ENCODE data around the gene NMNAT2. TPM values are rescaled to one million over a fixed set of nuclear protein-coding genes. Genes with fewer than 3 reads are reported as not detected.

The NMNAT2 gene
- total RNA-seq, 4 donors from 2014 or later = 0.10 to 0.29 (median 0.26) TPM; not detected in 1

DNA sequence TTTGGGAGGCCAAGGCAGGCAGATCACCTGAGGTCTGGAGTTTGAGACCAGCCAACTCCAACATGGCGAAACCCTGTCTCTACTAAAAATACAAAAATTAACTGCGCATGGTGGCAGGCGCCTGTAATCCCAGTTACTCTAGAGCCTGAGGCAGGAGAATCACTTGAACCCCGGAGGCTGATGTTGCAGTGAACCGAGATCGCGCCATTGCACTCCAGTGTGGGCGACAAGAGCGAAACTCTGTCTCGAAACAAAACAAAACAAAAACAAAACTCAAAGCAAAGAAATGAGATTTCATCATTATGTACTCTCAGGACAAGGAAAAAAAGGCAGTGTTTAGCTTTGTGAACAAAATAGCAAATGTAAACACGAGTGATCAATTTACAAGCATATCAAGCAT lies 171.1 kb downstream of the NMNAT2 start:
- Histone ChIP-seq H3K27me3 (no peaks in the 10 kb centered on the region), H3K4me3 (no peak overlapping the region), H3K36me3 (no peaks in the 10 kb centered on the region), H3K9me3 (no peaks in the 10 kb centered on the region), H3K4me1 (peaks cover 0 to 2% of the 10 kb centered on the region in 2 donors), H3K27ac (no peak overlapping the region)
- ATAC-seq = no peak
- in situ Hi-C loops (cut with MboI; ENCODE audit: low sequenced_read_pairs in 4 of 4) = loop anchor here in 2 of 4 donors (25.0 kb wide), 1 partner anchor 285 kb away; the partner anchor contains the start of gene SHCBP1L (in 2 of the 2)
- intact Hi-C loops (cut with DNase I; ENCODE audit: low total_unique reads) = no loop called here
- TF ChIP-seq, protein P1, sequence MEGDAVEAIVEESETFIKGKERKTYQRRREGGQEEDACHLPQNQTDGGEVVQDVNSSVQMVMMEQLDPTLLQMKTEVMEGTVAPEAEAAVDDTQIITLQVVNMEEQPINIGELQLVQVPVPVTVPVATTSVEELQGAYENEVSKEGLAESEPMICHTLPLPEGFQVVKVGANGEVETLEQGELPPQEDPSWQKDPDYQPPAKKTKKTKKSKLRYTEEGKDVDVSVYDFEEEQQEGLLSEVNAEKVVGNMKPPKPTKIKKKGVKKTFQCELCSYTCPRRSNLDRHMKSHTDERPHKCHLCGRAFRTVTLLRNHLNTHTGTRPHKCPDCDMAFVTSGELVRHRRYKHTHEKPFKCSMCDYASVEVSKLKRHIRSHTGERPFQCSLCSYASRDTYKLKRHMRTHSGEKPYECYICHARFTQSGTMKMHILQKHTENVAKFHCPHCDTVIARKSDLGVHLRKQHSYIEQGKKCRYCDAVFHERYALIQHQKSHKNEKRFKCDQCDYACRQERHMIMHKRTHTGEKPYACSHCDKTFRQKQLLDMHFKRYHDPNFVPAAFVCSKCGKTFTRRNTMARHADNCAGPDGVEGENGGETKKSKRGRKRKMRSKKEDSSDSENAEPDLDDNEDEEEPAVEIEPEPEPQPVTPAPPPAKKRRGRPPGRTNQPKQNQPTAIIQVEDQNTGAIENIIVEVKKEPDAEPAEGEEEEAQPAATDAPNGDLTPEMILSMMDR (IDR thresholded peaks at IDR 0.05 in 4 of 5, conservative IDR thresholded peaks at IDR 0.05 in 1 of 5) = no peak
- TF ChIP-seq POLR2A (IDR thresholded peaks at IDR 0.05) = no peak
- no peak for DNase-seq

DNA sequence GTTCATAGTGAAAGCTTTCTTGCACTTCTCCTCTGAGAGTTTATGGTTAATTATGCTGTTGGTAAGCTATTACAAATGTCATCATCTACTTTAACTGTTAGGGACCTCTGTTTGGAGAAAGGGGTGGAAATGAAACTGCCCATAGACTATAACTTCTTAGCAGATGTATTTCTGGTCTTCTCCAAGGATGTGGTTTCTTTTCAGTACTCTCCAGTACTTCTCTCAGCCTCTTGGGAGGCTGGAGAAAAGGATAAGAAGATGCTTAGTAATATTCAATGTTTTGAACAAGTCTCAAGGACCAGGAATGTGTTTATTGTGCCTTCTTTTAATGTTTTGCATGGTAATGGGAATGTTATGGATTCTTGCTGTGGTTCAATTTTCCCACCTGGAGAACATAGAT lies 171.7 kb downstream of the NMNAT2 start:
- intact Hi-C loops (cut with DNase I; ENCODE audit: low total_unique reads) = no loop called here
- DNase-seq (no peak), ATAC-seq (no peak)
- Histone ChIP-seq H3K4me1 (peaks cover 0 to 9% of the 10 kb centered on the region in 2 donors), H3K36me3 (no peaks in the 10 kb centered on the region), H3K9me3 (no peaks in the 10 kb centered on the region), H3K27me3 (no peaks in the 10 kb centered on the region), H3K4me3 (no peak overlapping the region), H3K27ac (no peak overlapping the region)
- TF ChIP-seq POLR2A (IDR thresholded peaks at IDR 0.05) = no peak
- TF ChIP-seq, protein P1 (IDR thresholded peaks at IDR 0.05 in 4 of 5, conservative IDR thresholded peaks at IDR 0.05 in 1 of 5) = no peak
- in situ Hi-C loops (cut with MboI; ENCODE audit: low sequenced_read_pairs in 4 of 4) = loop anchor here in 2 of 4 donors (25.0 kb wide), 1 partner anchor 284 kb away; the partner anchor contains the start of gene SHCBP1L (in 2 of the 2)

DNA sequence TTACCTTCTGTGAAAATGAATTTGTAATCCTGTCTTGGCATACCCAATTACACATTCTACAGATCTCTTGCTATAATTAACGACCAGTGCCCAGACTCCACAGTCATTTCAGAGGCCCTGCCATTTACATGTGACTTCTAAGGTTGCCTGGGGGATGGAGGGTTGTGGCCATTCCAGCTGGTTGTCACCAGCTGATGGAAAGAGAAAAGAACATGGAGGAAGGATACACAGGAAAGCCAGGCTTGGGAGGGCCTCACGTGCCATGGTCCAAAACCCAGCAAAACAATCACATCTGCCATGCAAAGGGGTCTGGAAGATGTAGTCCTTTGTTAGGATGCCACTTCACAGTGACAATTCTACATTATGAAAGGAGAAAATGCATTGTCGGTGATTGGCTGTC lies 172.8 kb downstream of the NMNAT2 start:
- H3K4me3 ChIP-seq = no peak overlapping the region
- intact Hi-C loops (cut with DNase I; ENCODE audit: low total_unique reads) (no loop called here), in situ Hi-C loops (cut with MboI; ENCODE audit: low sequenced_read_pairs in 4 of 4) (loop anchor here in 2 of 4 donors (25.0 kb wide), 1 partner anchor 283 kb away; the partner anchor contains the start of gene SHCBP1L (in 2 of the 2))
- H3K27me3 ChIP-seq = no peaks in the 10 kb centered on the region
- DNase-seq = no peak
- H3K9me3 ChIP-seq = no peaks in the 10 kb centered on the region
- H3K27ac ChIP-seq = peak overlapping the region in 3 of 4 donors; percentile 47 to 59 (median 54)
- TF ChIP-seq POLR2A (IDR thresholded peaks at IDR 0.05) = no peak
- TF ChIP-seq, protein P1 (IDR thresholded peaks at IDR 0.05 in 4 of 5, conservative IDR thresholded peaks at IDR 0.05 in 1 of 5) = no peak
- H3K4me1 ChIP-seq = peaks cover 0 to 11% of the 10 kb centered on the region in 2 donors
- ATAC-seq = no peak
- no peaks in the 10 kb centered on the region for H3K36me3 ChIP-seq

DNA sequence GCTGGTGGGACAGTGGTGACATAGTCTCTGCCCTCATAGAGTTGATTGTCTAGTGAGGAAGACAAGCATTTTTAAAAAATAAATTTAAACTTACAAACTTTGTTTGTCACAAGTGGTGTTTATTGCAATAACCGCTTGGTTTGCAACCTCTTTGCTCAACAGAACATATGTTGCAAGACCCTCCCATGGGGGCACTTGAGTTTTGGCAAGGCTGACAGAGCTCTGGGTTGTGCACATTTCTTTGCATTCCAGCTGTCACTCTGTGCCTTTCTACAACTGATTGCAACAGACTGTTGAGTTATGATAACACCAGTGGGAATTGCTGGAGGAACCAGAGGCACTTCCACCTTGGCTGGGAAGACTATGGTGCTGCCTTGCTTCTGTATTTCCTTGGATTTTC lies 173.7 kb downstream of the NMNAT2 start:
- ATAC-seq = peak; percentile 57 to 58
- no peaks in the 10 kb centered on the region for H3K27me3 ChIP-seq
- DNase-seq = peak; percentile 68 to 87
- peaks cover 0 to 11% of the 10 kb centered on the region in 2 donors for H3K4me1 ChIP-seq
- no peak for TF ChIP-seq POLR2A (IDR thresholded peaks at IDR 0.05)
- TF ChIP-seq, protein P1 (IDR thresholded peaks at IDR 0.05 in 4 of 5, conservative IDR thresholded peaks at IDR 0.05 in 1 of 5) = no peak
- H3K9me3 ChIP-seq = no peaks in the 10 kb centered on the region
- H3K36me3 ChIP-seq = no peaks in the 10 kb centered on the region
- no peak overlapping the region for H3K4me3 ChIP-seq
- peak overlapping the region; percentile 63 to 81 (median 64) for H3K27ac ChIP-seq
- in situ Hi-C loops (cut with MboI; ENCODE audit: low sequenced_read_pairs in 4 of 4) (loop anchor here in 2 of 4 donors (25.0 kb wide), 1 partner anchor 282 kb away; the partner anchor contains the start of gene SHCBP1L (in 2 of the 2)), intact Hi-C loops (cut with DNase I; ENCODE audit: low total_unique reads) (no loop called here)
